Measurements from ENCODE around the gene DUT.

DUT gene

GRCh38 chr15:48388016-48388851, 57.0 kb downstream of the DUT start:
- TF ChIP-seq TAF1 (IDR thresholded peaks at IDR 0.05; ENCODE audit: borderline replicate concordance, insufficient read depth, low read length) (no peak), FOXP2 (optimal IDR thresholded peaks at IDR 0.05; ENCODE audit: borderline replicate concordance, extremely low read depth, extremely low read length, insufficient read depth) (no peak), POLR2AphosphoS5 (IDR thresholded peaks at IDR 0.05; ENCODE audit: low read depth, low read length) (no peak), SIN3A (IDR thresholded peaks at IDR 0.05; ENCODE audit: borderline replicate concordance, insufficient read depth, low read length) (no peak), REST (IDR thresholded peaks at IDR 0.05; ENCODE audit: insufficient read depth in 1 of 2, low read depth in 2 of 2, low read length in 2 of 2) (no peak)

- TF ChIP-seq TAF1 (IDR thresholded peaks at IDR 0.05; ENCODE audit: borderline replicate concordance, insufficient read depth, low read length) (no peak), FOXP2 (optimal IDR thresholded peaks at IDR 0.05; ENCODE audit: borderline replicate concordance, extremely low read depth, extremely low read length, insufficient read depth) (no peak), REST (IDR thresholded peaks at IDR 0.05; ENCODE audit: insufficient read depth in 1 of 2, low read depth in 2 of 2, low read length in 2 of 2) (no peak), SIN3A (IDR thresholded peaks at IDR 0.05; ENCODE audit: borderline replicate concordance, insufficient read depth, low read length) (no peak), POLR2AphosphoS5 (IDR thresholded peaks at IDR 0.05; ENCODE audit: low read depth, low read length) (no peak)
These were observed 57.7 kb downstream of the DUT start for GRCh38 chr15:48388910-48389309.

- TF ChIP-seq REST (IDR thresholded peaks at IDR 0.05; ENCODE audit: insufficient read depth in 1 of 2, low read depth in 2 of 2, low read length in 2 of 2): no peak
- TF ChIP-seq SIN3A (IDR thresholded peaks at IDR 0.05; ENCODE audit: borderline replicate concordance, insufficient read depth, low read length): no peak
- TF ChIP-seq POLR2AphosphoS5 (IDR thresholded peaks at IDR 0.05; ENCODE audit: low read depth, low read length): no peak
- no peak for TF ChIP-seq TAF1 (IDR thresholded peaks at IDR 0.05; ENCODE audit: borderline replicate concordance, insufficient read depth, low read length)
- no peak for TF ChIP-seq FOXP2 (optimal IDR thresholded peaks at IDR 0.05; ENCODE audit: borderline replicate concordance, extremely low read depth, extremely low read length, insufficient read depth)
These were observed 58.5 kb downstream of the DUT start for GRCh38 chr15:48389691-48390143.

GRCh38 chr15:48391950-48392349, 60.7 kb downstream of the DUT start:
- TF ChIP-seq POLR2AphosphoS5 (IDR thresholded peaks at IDR 0.05; ENCODE audit: low read depth, low read length): no peak
- TF ChIP-seq TAF1 (IDR thresholded peaks at IDR 0.05; ENCODE audit: borderline replicate concordance, insufficient read depth, low read length): no peak
- TF ChIP-seq SIN3A (IDR thresholded peaks at IDR 0.05; ENCODE audit: borderline replicate concordance, insufficient read depth, low read length): no peak
- no peak for TF ChIP-seq FOXP2 (optimal IDR thresholded peaks at IDR 0.05; ENCODE audit: borderline replicate concordance, extremely low read depth, extremely low read length, insufficient read depth)
- no peak for TF ChIP-seq REST (IDR thresholded peaks at IDR 0.05; ENCODE audit: insufficient read depth in 1 of 2, low read depth in 2 of 2, low read length in 2 of 2)
